Smooth muscle cell (in vitro differentiated cells): ENCODE results near the gene ARHGEF16. TPM values are rescaled to one million over a fixed set of nuclear protein-coding genes. Genes with fewer than 3 reads are reported as not detected.

ENCODE experiments used
- DNase-seq: peaks from one replicate; lab custom pipeline; 2025; ENCODE audit not compliant: unreplicated experiment; lab: John Stamatoyannopoulos, UW
- H2AFZ ChIP-seq: fragments of 200-600 bp; sonication (generic); 2 replicates; pipeline ENCODE4 v1.6.0; 2016; ENCODE audit warnings: antibody characterized with exemption, low read depth, mild to moderate bottlenecking
- H3F3A ChIP-seq: fragments of 200-600 bp; sonication (generic); 2 replicates; pipeline ENCODE4 v1.6.0; 2017; ENCODE audit warnings: antibody characterized with exemption, low read depth
- H3K27ac ChIP-seq: fragments of 200-600 bp; sonication (generic); 2 replicates; pipeline ENCODE4 v1.5.1; 2016; ENCODE audit warnings: low read depth, mild to moderate bottlenecking
- H3K27me3 ChIP-seq: fragments of 200-600 bp; sonication (generic); 2 replicates; pipeline ENCODE4 v1.6.1; 2016; ENCODE audit warnings: low read depth, mild to moderate bottlenecking
- H3K36me3 ChIP-seq: fragments of 200-600 bp; sonication (generic); 2 replicates; pipeline ENCODE4 v1.5.1; 2016; ENCODE audit warnings: low read depth
- H3K4me1 ChIP-seq: fragments of 200-600 bp; sonication (generic); 2 replicates; pipeline ENCODE4 v1.5.1; 2016; ENCODE audit warnings: low read depth
- H3K4me2 ChIP-seq: fragments of 200-600 bp; sonication (generic); 2 replicates; pipeline ENCODE4 v1.6.0; 2016; ENCODE audit warnings: mild to moderate bottlenecking
- H3K4me3 ChIP-seq: fragments of 200-600 bp; sonication (generic); 2 replicates; pipeline ENCODE4 v1.5.1; 2016; ENCODE audit warnings: mild to moderate bottlenecking
- H3K79me2 ChIP-seq: fragments of 200-600 bp; sonication (generic); 2 replicates; pipeline ENCODE4 v1.6.0; 2016; ENCODE audit warnings: low read depth, mild to moderate bottlenecking
- H3K9ac ChIP-seq: fragments of 200-600 bp; sonication (generic); 2 replicates; pipeline ENCODE4 v1.6.0; 2016; ENCODE audit warnings: low read depth
- H3K9me3 ChIP-seq: fragments of 200-600 bp; sonication (generic); replicated peaks from 2 replicates; pipeline ENCODE4 v1.5.1; 2016; ENCODE audit warnings: low read depth
- H4K20me1 ChIP-seq: fragments of 200-600 bp; sonication (generic); 2 replicates; pipeline ENCODE4 v1.6.0; 2016; ENCODE audit warnings: low read depth
- WGBS: methylation state at CpG from one replicate; pipeline ENCODE4 v1.1.7; 2016; ENCODE audit warnings: low lambda C conversion rate; 5-methylcytosine and 5-hydroxymethylcytosine counted together
- polyA plus RNA-seq: library from polyadenylated mRNA; unstranded; fragments of >200 nt; fragmentation: Nextera tagmentation; extraction: Ambion mirVana; gene quantifications from 2 replicates; pipeline ENCODE4 v1.2.1, GENCODE V29; 2016
- total RNA-seq: library from RNA; depleted of rRNA; stranded (reverse); fragments of >200 nt; gene quantifications from 2 replicates; pipeline ENCODE4 v1.2.3, GENCODE V29; 2014
- TF ChIP-seq, protein P1 (sequence below): fragments of 200-600 bp; sonication (generic); IDR thresholded peaks from 2 replicates; pipeline ENCODE4 v1.5.1; 2017; ENCODE audit warnings: borderline replicate concordance, mild to moderate bottlenecking, antibody characterized with exemption; ENCODE audit not compliant: insufficient read depth, poor library complexity, severe bottlenecking

Gene ARHGEF16
- total and polyA plus RNA-seq, 2 experiments from 2014 or later: 4.6 to 6.9 TPM

DNA sequence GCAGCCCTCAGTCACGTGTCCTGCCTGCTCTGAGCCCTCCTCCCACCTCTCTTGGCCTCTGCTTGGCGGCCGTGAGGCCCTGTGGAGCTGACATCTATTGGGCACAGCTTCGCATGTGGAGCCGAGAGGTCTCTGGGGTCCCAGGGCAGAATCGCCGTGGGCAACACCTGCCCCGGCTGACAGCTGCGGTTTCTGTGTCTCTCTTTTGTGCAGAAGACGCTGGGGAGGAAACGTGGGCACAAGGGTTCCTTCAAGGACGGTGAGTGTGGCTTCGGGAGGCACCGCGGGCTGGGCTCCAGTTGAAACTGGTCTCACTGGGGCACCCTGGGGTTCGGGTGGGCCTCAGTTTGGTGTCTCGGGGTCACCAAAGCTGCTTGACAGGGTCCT, 11.5 kb downstream of the ARHGEF16 start:
- Histone ChIP-seq H3K4me3 (no peak overlapping the region), H3K27me3 (no peaks in the 10 kb centered on the region), H3K79me2 (no peaks in the 10 kb centered on the region), H3K27ac (no peak overlapping the region), H3K4me2 (no peak overlapping the region), H3F3A (no peaks in the 10 kb centered on the region), H3K9me3 (no peaks in the 10 kb centered on the region), H3K36me3 (no peaks in the 10 kb centered on the region), H3K4me1 (peaks cover 4% of the 10 kb centered on the region), H3K9ac (no peak overlapping the region), H4K20me1 (no peaks in the 10 kb centered on the region), H2AFZ (no peak overlapping the region)
- WGBS: 94% methylated on average over 17 of the region's 17 CpGs
- no peak for DNase-seq
- TF ChIP-seq, protein P1, sequence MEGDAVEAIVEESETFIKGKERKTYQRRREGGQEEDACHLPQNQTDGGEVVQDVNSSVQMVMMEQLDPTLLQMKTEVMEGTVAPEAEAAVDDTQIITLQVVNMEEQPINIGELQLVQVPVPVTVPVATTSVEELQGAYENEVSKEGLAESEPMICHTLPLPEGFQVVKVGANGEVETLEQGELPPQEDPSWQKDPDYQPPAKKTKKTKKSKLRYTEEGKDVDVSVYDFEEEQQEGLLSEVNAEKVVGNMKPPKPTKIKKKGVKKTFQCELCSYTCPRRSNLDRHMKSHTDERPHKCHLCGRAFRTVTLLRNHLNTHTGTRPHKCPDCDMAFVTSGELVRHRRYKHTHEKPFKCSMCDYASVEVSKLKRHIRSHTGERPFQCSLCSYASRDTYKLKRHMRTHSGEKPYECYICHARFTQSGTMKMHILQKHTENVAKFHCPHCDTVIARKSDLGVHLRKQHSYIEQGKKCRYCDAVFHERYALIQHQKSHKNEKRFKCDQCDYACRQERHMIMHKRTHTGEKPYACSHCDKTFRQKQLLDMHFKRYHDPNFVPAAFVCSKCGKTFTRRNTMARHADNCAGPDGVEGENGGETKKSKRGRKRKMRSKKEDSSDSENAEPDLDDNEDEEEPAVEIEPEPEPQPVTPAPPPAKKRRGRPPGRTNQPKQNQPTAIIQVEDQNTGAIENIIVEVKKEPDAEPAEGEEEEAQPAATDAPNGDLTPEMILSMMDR: no peak

DNA sequence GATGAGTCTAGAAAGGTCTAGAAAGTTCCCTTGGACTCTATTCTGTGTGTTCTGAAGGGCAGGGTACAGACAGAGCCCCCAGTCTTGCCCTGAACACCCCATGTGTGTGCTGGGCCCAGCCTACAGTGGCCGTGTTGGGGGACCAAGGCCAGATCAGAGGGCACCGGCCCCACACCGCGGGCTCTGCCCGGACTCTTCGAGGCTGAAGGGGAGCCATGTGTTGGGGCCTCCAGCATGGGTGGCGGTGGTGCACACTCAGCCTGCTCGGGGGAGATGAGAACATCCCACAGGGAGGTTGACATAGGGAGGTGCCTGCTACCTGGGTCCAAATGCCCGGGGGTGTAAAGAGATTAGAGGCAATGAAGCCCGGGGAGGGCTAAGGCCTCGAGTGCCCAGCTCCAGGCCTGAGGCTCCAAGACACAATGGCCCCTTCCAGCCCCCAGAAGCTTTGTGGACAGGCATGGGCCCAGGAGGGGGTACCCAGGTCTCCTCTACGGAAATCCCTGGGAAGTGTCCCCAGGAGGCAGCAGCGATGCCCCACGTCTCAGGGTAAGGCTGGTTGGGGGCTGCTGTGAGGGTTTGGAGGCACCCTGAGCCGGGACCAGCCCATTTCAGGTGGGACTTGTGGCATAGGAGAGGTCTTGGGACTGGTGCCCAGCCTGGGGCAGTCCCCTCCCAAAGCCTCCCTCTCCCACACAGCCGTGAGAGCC, 12.1 kb downstream of the ARHGEF16 start:
- Histone ChIP-seq H3K4me1 (peaks cover 8% of the 10 kb centered on the region), H3K4me2 (no peak overlapping the region), H3K4me3 (no peak overlapping the region), H3K9ac (no peak overlapping the region), H3K27ac (no peak overlapping the region), H3K79me2 (no peaks in the 10 kb centered on the region), H3F3A (no peaks in the 10 kb centered on the region), H3K27me3 (no peaks in the 10 kb centered on the region), H4K20me1 (no peaks in the 10 kb centered on the region), H3K36me3 (no peaks in the 10 kb centered on the region), H2AFZ (no peak overlapping the region), H3K9me3 (no peaks in the 10 kb centered on the region)
- no peak for DNase-seq
- TF ChIP-seq, protein P1: no peak
- 97% methylated on average over 16 of the region's 16 CpGs for WGBS

DNA sequence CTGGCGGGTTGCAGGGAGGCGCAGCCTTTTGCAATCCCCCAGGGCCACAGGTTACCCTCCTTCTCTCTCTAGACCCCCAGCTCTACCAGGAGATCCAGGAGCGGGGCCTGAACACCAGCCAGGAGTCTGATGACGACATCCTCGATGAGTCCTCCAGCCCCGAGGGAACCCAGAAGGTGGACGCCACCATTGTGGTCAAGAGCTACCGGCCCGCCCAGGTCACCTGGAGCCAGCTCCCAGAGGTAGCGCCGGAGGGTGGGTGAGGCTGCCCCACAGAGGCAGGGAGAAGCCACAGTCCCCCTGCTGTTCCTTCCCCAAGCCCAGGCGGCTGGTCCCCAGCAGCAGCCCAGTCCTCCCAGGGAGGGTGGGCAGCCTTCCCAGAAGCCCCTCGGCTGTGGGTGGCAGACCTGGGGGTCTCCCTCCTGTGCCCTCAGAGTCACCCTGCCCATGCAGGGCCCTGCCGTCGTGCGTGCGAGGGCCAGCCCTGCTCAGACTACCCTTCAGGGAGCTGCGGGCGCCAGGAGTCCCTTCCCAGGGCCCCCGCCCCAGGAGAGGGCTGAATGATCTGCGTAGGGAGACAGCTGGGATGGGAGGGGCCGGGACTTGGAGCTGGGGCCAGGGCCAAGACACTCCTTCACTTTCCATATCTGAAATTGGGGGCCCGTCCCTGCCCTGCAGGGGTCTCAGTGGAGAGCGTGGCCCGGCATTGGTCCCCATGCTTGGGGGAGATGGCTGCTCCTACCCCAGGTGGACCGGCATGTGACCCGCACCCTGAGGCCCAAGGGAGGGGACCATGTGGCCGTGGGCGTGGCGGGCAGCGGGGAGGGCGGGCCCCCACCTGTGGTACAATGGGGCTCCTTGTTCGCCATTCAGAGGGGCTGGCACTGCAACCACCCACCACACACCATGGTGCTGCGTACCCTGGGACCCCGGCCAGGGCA, 12.9 kb downstream of the ARHGEF16 start:
- no peak for DNase-seq
- Histone ChIP-seq H3K9ac (no peak overlapping the region), H3K9me3 (no peaks in the 10 kb centered on the region), H3K27ac (no peak overlapping the region), H3K27me3 (no peaks in the 10 kb centered on the region), H3K4me2 (no peak overlapping the region), H3F3A (peaks cover 8% of the 10 kb centered on the region), H2AFZ (no peak overlapping the region), H3K36me3 (no peaks in the 10 kb centered on the region), H4K20me1 (no peaks in the 10 kb centered on the region), H3K4me3 (no peak overlapping the region), H3K4me1 (peaks cover 15% of the 10 kb centered on the region), H3K79me2 (no peaks in the 10 kb centered on the region)
- WGBS: 92% methylated on average over 35 of the region's 35 CpGs
- TF ChIP-seq, protein P1: no peak
